Measurements from ENCODE around the gene TMEM200C.

DNA sequence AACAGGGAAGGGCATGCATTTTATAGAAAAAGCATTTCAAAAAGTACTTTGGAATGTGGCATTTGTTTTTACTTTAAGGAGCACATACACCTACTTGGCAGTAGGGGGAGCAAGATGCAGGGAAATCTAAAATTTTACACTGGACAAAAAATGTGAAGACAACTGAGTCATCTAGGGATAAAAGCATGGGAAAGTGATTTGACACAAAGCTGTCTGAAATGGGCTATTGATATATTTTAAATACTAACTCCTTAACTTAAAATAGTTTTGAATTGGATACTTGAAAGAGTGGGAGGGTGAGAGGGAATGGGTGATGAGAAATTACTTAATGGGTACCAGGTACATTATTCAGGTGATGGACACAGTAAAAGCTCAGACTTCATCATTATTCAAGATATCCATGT, 15.8 kb downstream of the TMEM200C start:
- TF ChIP-seq, protein P1, sequence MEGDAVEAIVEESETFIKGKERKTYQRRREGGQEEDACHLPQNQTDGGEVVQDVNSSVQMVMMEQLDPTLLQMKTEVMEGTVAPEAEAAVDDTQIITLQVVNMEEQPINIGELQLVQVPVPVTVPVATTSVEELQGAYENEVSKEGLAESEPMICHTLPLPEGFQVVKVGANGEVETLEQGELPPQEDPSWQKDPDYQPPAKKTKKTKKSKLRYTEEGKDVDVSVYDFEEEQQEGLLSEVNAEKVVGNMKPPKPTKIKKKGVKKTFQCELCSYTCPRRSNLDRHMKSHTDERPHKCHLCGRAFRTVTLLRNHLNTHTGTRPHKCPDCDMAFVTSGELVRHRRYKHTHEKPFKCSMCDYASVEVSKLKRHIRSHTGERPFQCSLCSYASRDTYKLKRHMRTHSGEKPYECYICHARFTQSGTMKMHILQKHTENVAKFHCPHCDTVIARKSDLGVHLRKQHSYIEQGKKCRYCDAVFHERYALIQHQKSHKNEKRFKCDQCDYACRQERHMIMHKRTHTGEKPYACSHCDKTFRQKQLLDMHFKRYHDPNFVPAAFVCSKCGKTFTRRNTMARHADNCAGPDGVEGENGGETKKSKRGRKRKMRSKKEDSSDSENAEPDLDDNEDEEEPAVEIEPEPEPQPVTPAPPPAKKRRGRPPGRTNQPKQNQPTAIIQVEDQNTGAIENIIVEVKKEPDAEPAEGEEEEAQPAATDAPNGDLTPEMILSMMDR (IDR thresholded peaks at IDR 0.05) = peak; percentile 53 to 70 (median 58)
- no peak for TF ChIP-seq POLR2A (IDR thresholded peaks at IDR 0.05)

Measured in uterus (tissue), 2 donors.